K562 (cell line): ENCODE measurements around the gene DAZAP1. TPM values are rescaled to one million over a fixed set of nuclear protein-coding genes. Genes with fewer than 3 reads are reported as not detected.

Source experiments
- BMI1 ChIP-seq: fragments of 150-350 bp; IDR thresholded peaks from 2 replicates; pipeline ENCODE4 v1.6.1; 2014; ENCODE audit warnings: low read length
- JUND ChIP-seq, 2 experiments: IDR thresholded peaks; 2 replicates in 1 of 2; 3 replicates in 1 of 2; pipeline ENCODE4 v1.6.1; 2011; ENCODE audit warnings: borderline replicate concordance in 2 of 2, low read depth in 2 of 2, low read length in 2 of 2, improper control_type of control experiment in 1 of 2, missing biosample characterization in 1 of 2, missing genetic modification characterization in 1 of 2, missing genetic modification reagents in 1 of 2
- NELFE ChIP-seq: IDR thresholded peaks from 2 replicates; pipeline ENCODE4 v1.6.1; 2011; ENCODE audit warnings: mild to moderate bottlenecking; ENCODE audit not compliant: insufficient read depth, insufficient read length
- NRF1 ChIP-seq, 2 experiments: fragments of 450-650 bp; IDR thresholded peaks in 1 of 2; conservative IDR thresholded peaks in 1 of 2; 2 replicates each; pipeline ENCODE4 v1.6.1; 2014; ENCODE audit warnings: mild to moderate bottlenecking in 2 of 2
- PTBP1 ChIP-seq: fragments of 200-400 bp; formaldehyde crosslinking; IDR thresholded peaks from 2 replicates; pipeline ENCODE4 v1.6.1; 2017; ENCODE audit warnings: low read depth, low read length
- SNRNP70 ChIP-seq: fragments of 200-400 bp; formaldehyde crosslinking; optimal IDR thresholded peaks from 2 replicates; pipeline ENCODE3; 2017; ENCODE audit warnings: low read depth, low read length
- ZBTB33 ChIP-seq: sonication (generic); formaldehyde crosslinking; IDR thresholded peaks from 2 replicates; pipeline ENCODE4 v1.8.1; 2023; ENCODE audit warnings: mild to moderate bottlenecking, missing genetic modification reagents
- ZNF609 ChIP-seq: sonication (generic); formaldehyde crosslinking; IDR thresholded peaks from 2 replicates; pipeline ENCODE4 v1.8.1; 2023; ENCODE audit warnings: missing genetic modification reagents, mild to moderate bottlenecking, borderline replicate concordance
- ZNF785 ChIP-seq: fragments of 250-450 bp; sonication (Bioruptor Pico); IDR thresholded peaks from 2 replicates; pipeline ENCODE4 v1.4.0; 2020; ENCODE audit warnings: mild to moderate bottlenecking
- polyA plus RNA-seq, 8 experiments: library from polyadenylated mRNA; depleted of rRNA in 4 of 8; stranded (reverse) in 5 of 8; unstranded in 3 of 8; fragments of >200 nt; fragmentation: Nextera tagmentation in 2 of 8; fragmentation: Illumina TruSeq in 1 of 8; extraction: Ambion mirVana in 2 of 8; extraction: Trizol in 1 of 8; gene quantifications; 2 replicates each; pipeline versions ENCODE4 v1.2.1 to v1.2.3, GENCODE V29; 2011 to 2014; ENCODE audit warnings: inconsistent platforms in 1 of 8, missing spikeins in 1 of 8
- total RNA-seq, 7 experiments: library from RNA; depleted of rRNA in 6 of 7; stranded (reverse); fragments of >200 nt in 6 of 7; fragmentation: Illumina TruSeq in 2 of 7; extraction: Trizol in 2 of 7; gene quantifications; 2 replicates each; pipeline versions ENCODE4 v1.2.1 to v1.2.3, GENCODE V29; 2011 to 2021; ENCODE audit warnings: low replicate concordance in 1 of 7

Gene DAZAP1
- total and polyA plus RNA-seq, 9 of the 15 experiments (the other 6 are each of a cell fraction or from before 2014, with no cell fraction given), result 10.8 to 289 (median 142) TPM

GRCh38 chr19:1410136-1410786 is 2.9 kb downstream of the DAZAP1 start (continued):
- TF ChIP-seq ZNF609, result no peak
- no peak for TF ChIP-seq BMI1
- no peak for TF ChIP-seq ZNF785
- TF ChIP-seq SNRNP70, result no peak
- peak; percentile 96 for TF ChIP-seq ZBTB33
- TF ChIP-seq PTBP1, result no peak
- peak in 1 of 2 experiments; percentile 25; a peak in 1 of 4 replicates for TF ChIP-seq NRF1 (conservative IDR thresholded peaks at IDR 0.05 in 1 of 2, IDR thresholded peaks at IDR 0.05 in 1 of 2)
- no peak for TF ChIP-seq NELFE
- 0 out of 2 replicates have a peak, but pooled peaks have one; percentile 6 for TF ChIP-seq JUND (IDR thresholded peaks at IDR 0.05; ENCODE audit: borderline replicate concordance, low read depth, low read length)
- no peak for TF ChIP-seq JUND (tag; IDR thresholded peaks at IDR 0.05; ENCODE audit: borderline replicate concordance, low read depth, low read length)
- TF ChIP-seq, all 486 proteins: peak for 6
